IgD-negative memory B cell (primary cell): Measurements from ENCODE around the gene PRKCE. TPM values are rescaled to one million over a fixed set of nuclear protein-coding genes. Genes with fewer than 3 reads are reported as not detected.

Experiments
- H3K27ac Mint-ChIP-seq, 3 donors: one replicate each; pipeline ENCODE4 v1.8.0; 2020 to 2022; ENCODE audit warnings: mild to moderate bottlenecking in 3 of 3, mixed read lengths in 3 of 3, moderate library complexity in 1 of 3
- H3K27me3 Mint-ChIP-seq: one replicate; pipeline ENCODE4 v1.8.0; 2021; ENCODE audit warnings: mixed read lengths
- H3K36me3 Mint-ChIP-seq: one replicate; pipeline ENCODE4 v1.8.0; 2020; ENCODE audit warnings: mild to moderate bottlenecking, mixed read lengths
- H3K4me1 Mint-ChIP-seq, 3 donors: one replicate each; pipeline ENCODE4 v1.8.0; 2020 to 2022; ENCODE audit warnings: mixed read lengths in 3 of 3, mild to moderate bottlenecking in 1 of 3
- H3K4me3 Mint-ChIP-seq, 4 donors: one replicate each; pipeline ENCODE4 v1.8.0; 2020 to 2022; ENCODE audit warnings: mild to moderate bottlenecking in 4 of 4, mixed read lengths in 4 of 4, moderate library complexity in 3 of 4
- H3K9me3 Mint-ChIP-seq, 3 donors: one replicate each; pipeline ENCODE4 v1.8.0; 2020 to 2021; ENCODE audit warnings: mixed read lengths in 3 of 3, mild to moderate bottlenecking in 1 of 3
- polyA plus RNA-seq: library from polyadenylated mRNA; unstranded; fragments of 300-500 nt; fragmentation: Illumina TruSeq; gene quantifications from one replicate; pipeline ENCODE4 v1.2.3, GENCODE V29; 2021

Gene PRKCE
- polyA plus RNA-seq, 1 donor from 2014 or later: 12.7 TPM

DNA sequence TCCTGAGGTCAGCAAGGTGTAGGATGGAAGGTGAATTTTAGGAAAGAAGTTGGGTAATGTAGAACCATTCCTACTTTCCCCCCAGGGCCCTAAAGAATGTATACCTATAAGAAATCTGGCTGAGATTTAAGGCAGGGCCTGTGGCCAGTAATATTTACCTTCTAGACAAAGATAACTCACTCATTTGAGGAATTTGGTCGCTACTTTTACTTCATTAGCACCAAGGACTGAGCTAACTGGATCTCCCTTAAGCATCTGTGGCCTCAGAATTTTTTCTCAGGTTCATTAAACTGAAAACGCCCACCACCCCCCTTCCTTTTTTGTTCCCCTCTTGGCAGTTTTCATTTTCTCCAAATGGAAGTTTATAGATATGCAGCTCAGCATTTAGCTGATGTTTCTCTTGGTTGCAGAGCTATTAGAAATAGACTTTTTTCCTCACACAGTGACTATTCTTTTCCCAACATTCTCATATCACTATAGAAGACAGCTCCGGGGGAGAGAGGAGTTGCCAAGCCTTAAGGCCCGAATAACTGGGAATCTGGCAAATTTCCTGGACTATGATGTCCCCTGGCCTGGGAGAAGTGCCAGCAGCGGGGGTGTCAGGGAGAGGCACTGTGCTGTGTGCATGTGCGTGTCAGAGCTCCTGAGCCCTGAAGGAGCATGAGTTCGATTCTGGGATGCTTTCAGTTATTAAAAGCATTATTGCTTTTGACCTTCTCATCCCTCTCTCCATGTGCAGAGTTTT lies 310.9 kb downstream of the PRKCE start:
- Mint-ChIP-seq H3K9me3 (no peaks in the 10 kb centered on the region), H3K27ac (no peak overlapping the region), H3K4me3 (no peak overlapping the region), H3K4me1 (peaks cover 3 to 26% (median 23%) of the 10 kb centered on the region in 3 donors), H3K36me3 (peaks cover 2% of the 10 kb centered on the region), H3K27me3 (no peaks in the 10 kb centered on the region)

DNA sequence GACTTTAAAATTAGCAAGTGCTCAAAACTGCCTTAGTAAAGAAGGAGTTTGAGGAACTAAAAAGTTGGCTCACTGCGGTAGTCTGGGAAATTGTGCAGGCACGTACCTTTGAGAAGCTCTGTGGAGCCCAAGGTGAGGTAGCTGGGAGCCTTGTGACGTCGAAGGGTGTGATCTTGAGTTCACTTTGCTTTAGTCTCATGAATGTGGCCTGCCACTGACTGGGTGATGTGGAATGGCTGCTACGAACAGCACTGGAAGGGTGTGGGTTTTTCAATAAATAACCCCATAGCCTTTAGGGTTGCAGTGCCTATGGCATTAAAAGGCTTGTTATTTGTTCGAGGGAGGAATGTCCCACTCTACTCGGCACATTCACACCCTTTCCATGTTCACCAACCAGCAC lies 312.3 kb downstream of the PRKCE start:
- peaks cover 4% of the 10 kb centered on the region for H3K36me3 Mint-ChIP-seq
- no peaks in the 10 kb centered on the region for H3K27me3 Mint-ChIP-seq
- H3K27ac Mint-ChIP-seq: no peak overlapping the region
- no peak overlapping the region for H3K4me3 Mint-ChIP-seq
- peaks cover 3 to 31% (median 23%) of the 10 kb centered on the region in 3 donors for H3K4me1 Mint-ChIP-seq
- no peaks in the 10 kb centered on the region for H3K9me3 Mint-ChIP-seq

GRCh38 chr2:45964223-45964841 lies 312.9 kb downstream of the PRKCE start:
- Mint-ChIP-seq H3K36me3 (peaks cover 4% of the 10 kb centered on the region), H3K4me1 (peaks cover 3 to 31% (median 23%) of the 10 kb centered on the region in 3 donors), H3K9me3 (no peaks in the 10 kb centered on the region), H3K4me3 (no peak overlapping the region), H3K27me3 (no peaks in the 10 kb centered on the region), H3K27ac (no peak overlapping the region)

GRCh38 chr2:45964906-45965305 lies 313.4 kb downstream of the PRKCE start:
- no peaks in the 10 kb centered on the region for H3K27me3 Mint-ChIP-seq
- H3K9me3 Mint-ChIP-seq: no peaks in the 10 kb centered on the region
- H3K4me1 Mint-ChIP-seq: peaks cover 3 to 31% (median 23%) of the 10 kb centered on the region in 3 donors
- H3K27ac Mint-ChIP-seq: no peak overlapping the region
- H3K36me3 Mint-ChIP-seq: peaks cover 6% of the 10 kb centered on the region
- H3K4me3 Mint-ChIP-seq: no peak overlapping the region

GRCh38 chr2:45965871-45966498 lies 314.5 kb downstream of the PRKCE start:
- Mint-ChIP-seq H3K9me3 (no peaks in the 10 kb centered on the region), H3K4me1 (peaks cover 3 to 29% (median 18%) of the 10 kb centered on the region in 3 donors), H3K4me3 (no peak overlapping the region), H3K27me3 (no peaks in the 10 kb centered on the region), H3K36me3 (peaks cover 6% of the 10 kb centered on the region), H3K27ac (no peak overlapping the region)

DNA sequence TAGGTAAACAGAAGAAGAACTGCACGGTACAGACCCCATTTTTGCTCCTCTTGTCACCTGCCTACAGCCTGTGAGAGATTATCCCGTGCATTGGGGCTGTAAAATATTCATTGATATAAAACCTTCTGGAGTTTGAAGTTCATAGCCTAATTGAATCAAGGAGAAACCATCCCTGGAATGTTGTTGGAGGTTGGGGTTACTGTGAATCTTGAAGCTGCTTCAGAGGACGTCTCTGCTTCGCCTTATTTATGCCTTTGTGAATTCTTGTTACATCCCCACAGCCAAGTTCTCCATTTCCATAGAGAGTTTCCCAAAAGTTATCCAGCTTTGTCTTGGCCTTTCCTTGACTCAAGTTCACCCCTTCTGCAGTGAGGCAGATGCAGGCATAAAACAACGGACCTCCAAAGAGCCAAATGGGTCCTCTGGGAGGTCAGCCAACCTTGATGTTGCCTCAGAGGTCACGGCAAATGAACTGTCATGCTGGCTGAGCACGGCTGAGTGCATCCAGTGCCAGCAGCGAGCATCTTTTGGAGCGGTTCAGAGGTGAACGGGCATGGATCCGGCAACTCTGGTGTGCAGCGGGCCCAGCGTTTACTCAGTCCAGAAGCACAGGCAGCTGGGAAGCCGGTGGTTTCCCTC lies 317.6 kb downstream of the PRKCE start:
- Mint-ChIP-seq H3K4me1 (peaks cover 4 to 24% (median 13%) of the 10 kb centered on the region in 3 donors), H3K9me3 (no peaks in the 10 kb centered on the region), H3K36me3 (peaks cover 8% of the 10 kb centered on the region), H3K27ac (no peak overlapping the region), H3K27me3 (no peaks in the 10 kb centered on the region), H3K4me3 (no peak overlapping the region)

- Mint-ChIP-seq H3K27me3 (peaks cover 1% of the 10 kb centered on the region), H3K27ac (no peak overlapping the region), H3K9me3 (no peaks in the 10 kb centered on the region), H3K36me3 (peaks cover 7% of the 10 kb centered on the region), H3K4me1 (peaks cover 6 to 9% (median 7%) of the 10 kb centered on the region in 3 donors), H3K4me3 (peak overlapping the region in 1 of 4 donors; percentile 31)
Observed at GRCh38 chr2:45973426-45973825, 322.0 kb downstream of the PRKCE start.

- peaks cover 10% of the 10 kb centered on the region for H3K36me3 Mint-ChIP-seq
- H3K4me3 Mint-ChIP-seq: peak overlapping the region in 2 of 4 donors; percentile 48 to 49
- peaks cover 6 to 9% (median 7%) of the 10 kb centered on the region in 3 donors for H3K4me1 Mint-ChIP-seq
- no peaks in the 10 kb centered on the region for H3K9me3 Mint-ChIP-seq
- H3K27ac Mint-ChIP-seq: peak overlapping the region in 1 of 3 donors; percentile 55
- peaks cover 1% of the 10 kb centered on the region for H3K27me3 Mint-ChIP-seq
Observed at GRCh38 chr2:45974056-45974455, 322.6 kb downstream of the PRKCE start.

GRCh38 chr2:45974762-45975408 lies 323.4 kb downstream of the PRKCE start:
- Mint-ChIP-seq H3K9me3 (no peaks in the 10 kb centered on the region), H3K27ac (peak overlapping the region in 1 of 3 donors; percentile 55), H3K4me1 (peaks cover 6 to 9% (median 8%) of the 10 kb centered on the region in 3 donors), H3K27me3 (peaks cover 1% of the 10 kb centered on the region), H3K4me3 (no peak overlapping the region), H3K36me3 (peaks cover 8% of the 10 kb centered on the region)

DNA sequence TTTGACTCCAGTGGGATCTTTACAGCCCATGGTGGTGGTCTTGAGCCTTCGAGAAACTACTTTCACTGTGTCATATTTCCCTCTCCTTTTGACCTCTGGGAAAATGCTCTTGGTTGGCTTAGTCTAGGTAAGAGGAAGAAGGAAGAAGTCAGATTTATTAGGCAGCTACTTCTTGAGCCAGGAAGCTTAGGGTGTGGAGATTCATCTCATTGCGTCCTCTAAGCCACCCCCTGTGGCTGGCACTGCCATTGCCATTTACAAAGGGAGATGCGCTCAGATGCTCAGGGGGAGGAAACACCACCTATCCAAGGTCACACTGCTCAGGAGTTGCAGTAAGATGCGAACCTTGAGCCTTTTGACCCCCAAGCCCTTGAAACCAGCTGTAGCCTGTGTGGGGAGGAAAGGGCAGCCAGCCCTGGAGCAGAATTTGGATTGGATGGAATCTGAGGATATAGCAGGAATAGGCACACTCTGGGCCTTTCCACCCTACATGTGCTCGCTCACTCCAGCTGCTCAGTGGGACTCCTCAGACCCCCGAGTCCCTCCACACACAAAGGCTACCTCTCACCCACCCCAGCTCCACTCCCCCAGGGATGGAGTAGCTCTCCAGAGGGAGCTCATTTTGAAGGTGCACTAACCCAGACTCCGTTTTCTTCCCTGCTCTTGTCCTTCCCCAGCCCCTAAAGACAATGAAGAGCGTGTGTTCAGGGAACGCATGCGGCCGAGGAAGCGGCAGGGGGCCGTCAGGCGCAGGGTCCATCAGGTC lies 324.5 kb downstream of the PRKCE start:
- H3K4me3 Mint-ChIP-seq: no peak overlapping the region
- H3K36me3 Mint-ChIP-seq: peaks cover 8% of the 10 kb centered on the region
- H3K4me1 Mint-ChIP-seq: peaks cover 6 to 9% (median 9%) of the 10 kb centered on the region in 3 donors
- H3K27me3 Mint-ChIP-seq: peaks cover 1% of the 10 kb centered on the region
- H3K27ac Mint-ChIP-seq: no peak overlapping the region
- H3K9me3 Mint-ChIP-seq: no peaks in the 10 kb centered on the region

DNA sequence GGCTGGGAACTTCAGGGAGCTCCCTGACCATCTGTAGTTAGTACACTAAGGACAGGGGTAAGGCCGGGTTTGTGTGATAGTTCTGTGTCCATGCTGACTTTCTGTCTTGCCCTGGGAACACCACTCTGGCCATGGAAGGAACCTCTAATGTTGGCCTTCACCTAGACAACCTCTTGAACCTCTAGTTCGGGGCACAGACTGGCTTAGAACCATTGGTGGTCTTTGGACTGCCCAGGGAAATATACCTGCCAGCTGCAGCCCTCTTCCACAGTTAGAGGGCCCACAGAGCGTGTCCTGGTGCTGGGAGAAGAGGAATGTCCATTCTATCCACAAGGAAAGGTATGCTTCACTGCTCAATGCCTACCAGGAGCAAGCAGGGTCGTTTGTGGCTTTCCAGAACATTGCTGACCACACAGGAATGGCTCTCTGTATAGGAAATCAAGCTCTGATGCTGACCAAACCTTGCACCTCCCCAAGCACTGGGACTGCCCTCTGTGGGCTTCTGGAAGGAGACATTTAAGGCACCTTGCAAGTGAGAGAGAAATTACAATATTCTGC lies 326.9 kb downstream of the PRKCE start:
- Mint-ChIP-seq H3K9me3 (no peaks in the 10 kb centered on the region), H3K27ac (no peak overlapping the region), H3K4me1 (peaks cover 6 to 9% (median 9%) of the 10 kb centered on the region in 3 donors), H3K4me3 (no peak overlapping the region), H3K27me3 (peaks cover 1% of the 10 kb centered on the region), H3K36me3 (peaks cover 18% of the 10 kb centered on the region)

DNA sequence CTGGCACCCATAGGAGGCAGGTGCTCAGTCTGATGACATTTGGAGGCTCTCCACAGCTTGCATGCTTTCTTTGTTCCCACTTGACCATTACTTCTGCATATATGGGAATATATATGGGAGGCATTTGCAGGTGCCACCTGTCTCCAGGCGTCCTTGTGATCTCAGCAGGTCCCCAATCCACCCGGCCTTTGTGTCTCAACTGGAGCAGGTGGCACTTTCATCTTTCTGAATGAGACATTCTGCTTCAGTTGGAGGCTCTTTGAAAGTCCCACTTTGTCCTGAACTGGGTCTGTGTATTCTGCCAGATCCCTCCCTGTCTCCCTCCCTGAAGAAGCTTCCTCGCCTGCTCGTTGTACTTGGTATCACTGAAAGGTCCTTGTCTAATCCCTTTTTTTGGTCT lies 327.6 kb downstream of the PRKCE start:
- no peaks in the 10 kb centered on the region for H3K9me3 Mint-ChIP-seq
- no peak overlapping the region for H3K4me3 Mint-ChIP-seq
- peaks cover 1% of the 10 kb centered on the region for H3K27me3 Mint-ChIP-seq
- peak overlapping the region in 1 of 3 donors; percentile 32 for H3K27ac Mint-ChIP-seq
- H3K4me1 Mint-ChIP-seq: peaks cover 3 to 8% (median 4%) of the 10 kb centered on the region in 3 donors
- peaks cover 19% of the 10 kb centered on the region for H3K36me3 Mint-ChIP-seq

- H3K27ac Mint-ChIP-seq: peak overlapping the region in 1 of 3 donors; percentile 71
- no peaks in the 10 kb centered on the region for H3K9me3 Mint-ChIP-seq
- peaks cover 0 to 6% (median 6%) of the 10 kb centered on the region in 3 donors for H3K4me1 Mint-ChIP-seq
- no peak overlapping the region for H3K4me3 Mint-ChIP-seq
- H3K36me3 Mint-ChIP-seq: peaks cover 18% of the 10 kb centered on the region
- peaks cover 1% of the 10 kb centered on the region for H3K27me3 Mint-ChIP-seq
Observed at GRCh38 chr2:45980161-45980865, 328.8 kb downstream of the PRKCE start.
